GM19099 (cell line): ENCODE measurements around the gene TSHZ1.

Experiments
- POLR2A ChIP-seq: IDR thresholded peaks from 3 replicates; pipeline ENCODE4 v1.6.1; 2011; ENCODE audit warnings: low read depth; ENCODE audit not compliant: insufficient read length; ENCODE audit errors: extremely low read depth

TSHZ1 gene

DNA sequence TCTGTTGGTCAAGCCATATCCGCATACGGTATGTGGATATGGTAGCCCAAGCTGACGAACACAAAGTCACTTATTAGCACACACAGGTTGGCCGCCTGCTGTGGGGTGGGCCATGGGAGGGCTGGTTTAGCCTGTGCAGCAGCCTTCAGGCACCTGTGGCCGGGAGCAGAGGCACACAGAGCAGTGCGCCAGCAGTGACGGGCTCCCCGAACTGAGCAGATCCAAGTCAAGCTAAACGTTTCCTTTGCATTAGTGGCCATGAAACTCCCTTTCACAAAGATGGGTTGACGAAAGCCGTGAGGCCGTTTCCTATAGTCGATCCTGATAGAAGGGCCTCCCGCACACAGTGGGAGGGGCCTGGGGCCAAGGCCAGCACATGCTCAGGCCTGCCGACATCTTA, 72.1 kb downstream of the TSHZ1 start:
- TF ChIP-seq POLR2A: no peak

DNA sequence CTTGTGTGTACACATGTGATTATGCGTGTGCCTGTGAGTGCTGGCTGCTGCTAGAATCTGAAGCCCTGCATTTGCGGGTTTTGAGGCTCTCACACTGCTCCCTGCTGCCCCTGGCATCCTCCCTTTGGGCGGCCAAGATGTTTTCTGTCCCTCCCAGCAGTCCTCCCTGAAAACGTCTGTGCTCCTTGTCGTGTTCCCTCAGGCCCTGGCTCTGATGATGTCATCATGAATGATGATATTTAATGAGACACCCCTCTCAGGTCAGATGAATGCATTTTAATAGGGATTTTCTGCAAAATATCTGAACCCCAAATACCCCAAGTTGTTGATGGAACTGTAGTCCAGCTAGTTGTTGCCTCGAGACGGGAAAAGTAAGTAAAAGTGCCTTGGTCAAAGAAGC, 73.1 kb downstream of the TSHZ1 start:
- TF ChIP-seq POLR2A: no peak

DNA sequence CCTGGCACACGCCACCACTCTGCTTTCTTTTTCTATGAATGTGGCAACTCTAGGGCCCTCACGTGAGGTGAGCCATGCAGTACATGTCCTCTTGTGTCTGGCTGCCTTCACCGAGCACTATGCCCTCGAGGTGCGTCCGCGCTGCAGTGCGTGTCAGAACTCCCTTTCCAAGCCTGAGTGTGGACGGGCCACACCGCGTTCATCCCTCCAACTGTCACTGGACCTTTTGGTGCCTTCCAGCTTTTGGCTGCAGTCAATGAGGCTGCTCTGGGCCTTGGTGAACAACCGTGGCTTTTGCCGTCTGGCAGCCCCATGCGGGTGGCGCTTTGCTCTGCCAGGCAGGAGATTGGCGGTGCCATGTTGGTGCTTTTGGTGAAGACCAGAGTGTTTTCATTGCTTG, 74.0 kb downstream of the TSHZ1 start:
- TF ChIP-seq POLR2A: no peak

DNA sequence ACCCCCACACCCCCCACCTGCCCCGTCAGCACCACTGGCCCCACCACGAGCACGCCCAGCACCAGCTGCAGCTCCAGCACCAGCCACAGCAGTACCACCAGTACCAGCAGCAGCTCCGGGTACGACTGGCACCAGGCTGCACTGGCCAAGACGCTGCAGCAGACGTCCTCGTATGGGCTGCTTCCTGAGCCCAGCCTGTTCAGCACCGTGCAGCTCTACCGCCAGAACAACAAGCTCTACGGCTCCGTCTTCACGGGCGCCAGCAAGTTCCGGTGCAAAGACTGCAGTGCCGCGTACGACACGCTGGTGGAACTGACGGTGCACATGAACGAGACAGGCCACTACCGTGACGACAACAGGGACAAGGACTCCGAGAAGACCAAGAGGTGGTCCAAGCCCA, 75.3 kb downstream of the TSHZ1 start:
- TF ChIP-seq POLR2A: no peak

DNA sequence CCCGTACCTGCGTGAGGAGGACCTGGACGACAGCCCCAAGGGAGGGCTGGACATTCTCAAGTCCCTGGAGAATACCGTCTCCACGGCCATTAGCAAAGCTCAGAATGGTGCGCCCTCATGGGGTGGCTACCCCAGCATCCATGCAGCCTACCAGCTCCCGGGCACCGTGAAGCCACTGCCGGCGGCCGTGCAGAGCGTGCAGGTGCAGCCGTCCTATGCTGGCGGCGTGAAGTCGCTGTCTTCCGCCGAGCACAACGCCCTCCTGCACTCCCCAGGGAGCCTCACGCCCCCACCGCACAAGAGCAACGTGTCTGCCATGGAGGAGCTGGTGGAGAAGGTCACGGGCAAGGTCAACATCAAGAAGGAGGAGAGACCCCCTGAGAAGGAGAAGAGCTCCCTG, 76.4 kb downstream of the TSHZ1 start:
- no peak for TF ChIP-seq POLR2A

DNA sequence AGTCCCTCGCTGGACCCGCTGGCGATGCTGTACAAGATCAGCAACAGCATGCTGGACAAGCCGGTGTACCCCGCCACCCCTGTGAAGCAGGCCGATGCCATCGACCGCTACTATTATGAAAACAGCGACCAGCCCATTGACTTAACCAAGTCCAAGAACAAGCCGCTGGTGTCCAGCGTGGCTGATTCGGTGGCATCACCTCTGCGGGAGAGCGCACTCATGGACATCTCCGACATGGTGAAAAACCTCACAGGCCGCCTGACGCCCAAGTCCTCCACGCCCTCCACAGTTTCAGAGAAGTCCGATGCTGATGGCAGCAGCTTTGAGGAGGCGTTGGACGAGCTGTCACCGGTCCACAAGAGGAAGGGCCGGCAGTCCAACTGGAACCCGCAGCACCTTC, 77.1 kb downstream of the TSHZ1 start:
- TF ChIP-seq POLR2A: no peak

DNA sequence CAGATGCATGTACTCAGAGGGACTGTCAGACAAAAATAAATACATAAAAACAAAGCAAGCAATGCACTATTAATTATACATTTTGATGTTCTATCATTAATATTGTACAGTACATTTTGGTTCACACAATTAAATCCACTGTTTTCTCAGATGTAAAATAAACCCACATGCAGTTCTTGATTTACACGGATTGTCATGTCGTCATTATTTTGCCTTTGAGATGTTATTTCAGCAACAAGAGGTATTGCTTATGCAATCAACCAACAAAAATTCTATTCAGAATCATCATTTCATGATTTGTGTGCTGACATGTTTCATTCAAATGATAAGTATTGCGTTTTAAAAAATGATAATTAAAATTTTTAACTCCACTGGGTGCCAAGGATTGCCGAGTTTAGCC, 79.2 kb downstream of the TSHZ1 start:
- no peak for TF ChIP-seq POLR2A

DNA sequence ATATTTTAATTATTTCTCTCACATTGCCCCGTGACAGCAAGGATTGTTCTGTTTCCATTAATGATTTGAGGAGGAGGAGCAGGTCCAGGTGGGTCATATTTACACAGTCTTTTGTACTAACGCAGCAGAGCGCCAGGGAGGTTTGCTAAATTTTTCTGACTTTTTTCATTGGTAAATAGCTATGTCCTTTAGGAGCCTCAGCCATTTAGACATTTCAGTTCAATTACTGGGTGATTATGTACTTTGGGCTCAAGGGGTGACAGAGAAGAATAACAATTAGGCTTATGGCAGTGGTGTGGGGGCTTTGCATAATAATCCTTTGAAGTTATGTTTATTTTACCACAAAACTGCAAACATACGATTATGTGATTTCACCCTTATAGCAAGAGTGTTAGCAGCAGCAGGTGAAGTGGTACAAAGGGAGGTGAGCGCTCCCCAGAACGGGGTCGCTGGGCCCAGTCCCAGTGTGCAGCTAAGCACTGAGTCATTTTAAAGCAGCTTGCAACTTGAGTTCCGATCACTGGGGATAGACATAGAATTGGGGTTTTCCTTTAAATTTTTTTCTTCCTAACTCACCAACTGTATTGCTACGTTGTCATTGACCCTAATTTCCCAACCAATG, 80.3 kb downstream of the TSHZ1 start:
- no peak for TF ChIP-seq POLR2A

DNA sequence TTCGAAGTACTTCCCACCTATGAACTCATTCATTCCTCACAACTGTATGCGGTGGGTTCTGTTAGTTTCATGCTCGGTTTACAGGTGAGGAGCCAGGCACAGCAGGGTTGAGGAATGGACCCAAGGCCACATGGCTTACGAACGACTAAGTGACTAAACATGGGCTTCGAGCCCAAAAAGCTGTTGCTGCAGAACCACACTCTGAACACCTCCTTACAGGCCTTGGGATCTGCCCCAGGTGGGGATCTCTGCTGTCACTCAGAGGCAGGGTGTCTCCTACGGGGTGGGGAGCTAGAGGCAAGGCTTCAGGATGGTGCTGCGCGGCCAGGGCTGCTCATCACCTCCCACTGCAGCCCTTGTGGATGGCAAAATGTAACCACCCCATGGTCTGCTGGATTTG, 80.9 kb downstream of the TSHZ1 start:
- TF ChIP-seq POLR2A: no peak

DNA sequence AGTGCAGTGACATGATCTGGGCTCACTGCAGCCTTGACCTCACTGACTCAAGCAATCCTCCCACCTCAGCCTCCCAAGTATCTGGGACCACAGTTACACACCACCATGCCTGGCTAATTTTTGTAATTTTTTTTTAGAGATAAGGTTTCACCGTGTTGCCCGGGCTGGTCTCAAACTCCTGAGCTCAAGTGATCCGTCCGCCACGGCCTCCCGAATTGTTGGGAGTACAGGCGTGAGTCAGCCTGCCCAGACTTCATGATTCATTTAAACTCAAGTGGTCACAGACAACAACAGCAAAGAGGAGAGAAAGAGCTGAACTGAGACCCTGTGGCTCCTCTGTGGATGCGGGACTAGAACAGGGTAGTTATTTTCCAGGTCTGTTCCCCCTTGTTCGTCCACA, 83.0 kb downstream of the TSHZ1 start:
- TF ChIP-seq POLR2A: no peak

DNA sequence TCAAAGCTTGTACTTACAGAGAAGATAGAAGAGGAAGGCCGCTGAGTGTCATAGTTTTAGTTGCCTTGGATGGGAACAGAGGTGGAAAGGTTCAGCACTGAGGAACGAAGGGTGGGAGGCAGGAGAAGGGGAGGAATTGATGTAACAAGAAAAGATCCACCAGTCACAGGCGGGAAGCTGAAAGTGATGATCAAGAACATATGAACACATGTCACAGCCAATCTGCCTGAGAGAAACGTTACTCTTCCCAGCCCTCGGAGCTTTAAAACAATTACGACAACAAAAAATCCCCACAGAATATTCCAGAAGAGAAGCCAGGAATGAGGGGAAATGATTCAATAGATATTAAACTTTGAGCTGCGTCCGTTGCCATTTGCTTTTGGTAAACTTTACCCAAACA, 87.1 kb downstream of the TSHZ1 start:
- TF ChIP-seq POLR2A: no peak

DNA sequence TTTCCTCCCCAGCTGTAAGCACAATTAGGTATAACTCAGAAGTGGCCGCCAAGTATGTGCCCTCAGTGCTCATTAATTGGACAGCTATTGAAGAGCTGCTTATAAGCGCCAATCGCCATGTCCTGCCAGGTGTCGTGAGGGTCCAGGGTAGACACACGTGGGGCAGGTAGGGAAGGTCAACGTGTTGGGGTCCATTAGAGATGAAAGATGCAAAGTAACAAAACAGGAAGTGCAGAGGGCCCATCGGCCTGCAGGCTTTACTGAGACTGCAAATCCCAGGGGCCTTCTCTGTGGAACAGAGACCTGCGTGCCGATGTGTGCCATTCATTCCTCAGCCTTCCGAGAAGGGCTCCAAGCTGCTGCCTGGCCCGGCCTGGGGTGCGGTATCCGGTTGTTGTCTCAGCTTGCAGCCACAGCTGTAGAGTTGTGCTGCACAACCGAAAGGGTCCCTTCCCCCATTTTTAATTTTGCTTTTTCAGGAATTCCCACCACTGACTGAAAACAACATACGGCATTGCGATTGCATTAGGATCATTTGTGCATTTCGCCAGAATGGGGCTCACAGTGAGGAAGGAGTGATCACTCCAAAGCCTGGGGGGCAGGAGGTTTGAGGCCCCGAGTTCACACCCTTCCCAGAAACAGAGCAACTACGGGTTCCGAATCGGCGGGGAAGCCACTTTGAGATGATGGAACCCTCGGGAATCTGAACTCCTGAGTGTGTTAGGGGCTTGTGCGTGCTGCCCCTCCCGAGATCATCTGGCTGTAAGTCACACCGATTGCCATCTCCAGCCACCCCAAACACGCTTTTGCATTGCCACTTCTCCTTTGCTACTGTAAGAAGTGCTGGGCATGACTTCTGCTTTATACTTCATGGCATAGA, 94.3 kb downstream of the TSHZ1 start:
- TF ChIP-seq POLR2A: no peak

DNA sequence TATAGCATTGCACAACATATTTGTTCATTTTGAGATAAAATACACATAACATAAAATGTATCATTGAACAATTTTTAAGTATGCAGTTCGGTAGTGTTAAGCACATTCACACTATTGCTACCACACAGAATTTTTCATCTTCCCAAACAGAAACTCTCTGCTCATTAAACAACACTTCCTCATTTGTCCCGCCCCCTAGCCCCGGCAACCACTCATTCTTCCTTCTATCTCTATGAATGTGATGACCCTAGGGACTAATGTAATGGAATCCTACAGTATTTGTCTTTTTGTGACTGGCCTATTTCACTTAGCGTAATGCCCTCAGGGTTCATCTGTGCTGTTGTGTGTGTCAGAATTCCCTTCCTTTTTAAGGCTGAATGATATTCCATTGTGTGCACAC, 95.4 kb downstream of the TSHZ1 start:
- TF ChIP-seq POLR2A: no peak

DNA sequence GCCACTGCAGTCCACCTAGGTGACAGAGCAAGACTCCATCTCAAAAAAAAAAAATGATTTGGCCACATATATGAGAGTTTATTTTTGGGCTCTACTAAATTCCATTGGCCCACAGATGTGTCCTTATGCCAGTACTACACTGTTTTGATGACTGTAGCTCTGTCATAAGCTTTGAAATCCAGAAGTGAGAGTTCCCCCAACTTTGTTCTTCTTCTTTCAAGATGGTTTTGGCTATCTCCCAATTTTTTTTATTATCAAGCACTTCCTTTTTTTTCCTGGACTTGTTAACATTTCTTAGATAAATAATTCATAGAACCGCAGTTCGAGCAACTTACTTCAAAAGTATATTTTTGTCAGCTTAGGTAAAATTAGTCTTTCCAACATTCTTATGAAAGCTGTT, 96.9 kb downstream of the TSHZ1 start:
- no peak for TF ChIP-seq POLR2A

DNA sequence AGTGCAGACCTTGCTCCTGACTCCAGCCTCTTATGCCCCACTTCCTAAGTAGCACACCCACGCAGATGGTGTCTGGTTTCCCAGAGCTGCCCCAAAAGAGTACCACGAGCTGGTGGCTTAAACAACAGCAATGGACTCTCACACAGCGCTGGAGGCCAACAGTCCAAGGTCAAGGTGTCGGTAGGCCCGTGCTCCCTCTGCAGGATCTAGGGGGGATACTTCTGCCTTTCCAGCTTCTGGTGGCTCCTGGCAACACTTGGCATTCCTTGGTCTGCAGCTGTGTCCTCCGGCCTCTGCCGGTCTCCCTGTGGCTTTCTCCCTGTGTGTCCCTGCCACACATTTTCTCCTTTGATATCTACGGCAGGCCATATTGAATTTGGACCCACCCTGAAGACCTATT, 99.0 kb downstream of the TSHZ1 start:
- no peak for TF ChIP-seq POLR2A

DNA sequence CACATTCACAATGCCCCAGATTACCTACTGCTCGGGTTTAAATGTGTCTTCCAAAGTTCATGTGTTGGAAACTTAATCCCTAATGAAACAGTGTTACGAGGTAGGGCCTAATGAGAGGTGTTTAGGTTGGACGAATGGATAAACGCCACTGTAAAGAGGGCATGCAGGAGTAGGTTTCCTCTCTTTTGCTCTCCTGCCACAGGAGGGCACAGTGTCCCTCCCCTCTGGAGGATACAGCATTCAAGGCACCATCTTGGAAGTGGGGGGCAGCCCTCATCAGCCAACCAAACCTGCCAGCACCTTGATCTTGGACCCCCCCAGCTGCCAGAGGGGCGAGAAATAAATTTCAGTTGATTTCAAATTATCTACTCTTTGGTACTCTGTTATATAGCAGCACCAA, 103.5 kb downstream of the TSHZ1 start:
- TF ChIP-seq POLR2A: no peak
